ENCODE data around the gene PSKH1.

PSKH1 gene

GRCh38 chr16:67868290-67868689, 24.8 kb upstream of the PSKH1 start:
- no peak for DNase-seq (ENCODE audit: low spot score)

GRCh38 chr16:67869653-67870052, 23.4 kb upstream of the PSKH1 start:
- no peak for DNase-seq (ENCODE audit: low spot score)

GRCh38 chr16:67871256-67871655, 21.8 kb upstream of the PSKH1 start:
- DNase-seq (ENCODE audit: low spot score), result no peak

- no peak for DNase-seq (ENCODE audit: low spot score)
Measured at GRCh38 chr16:67872131-67872630, 20.9 kb upstream of the PSKH1 start.

GRCh38 chr16:67872631-67873434, 20.2 kb upstream of the PSKH1 start, which contains the start of gene EDC4:
Gene EDC4 (plus strand): TSS chr16:67873052. CDS start chr16:67873262, 210 bp downstream.
- DNase-seq (ENCODE audit: low spot score), result peak; percentile 73

- DNase-seq (ENCODE audit: low spot score), result no peak
Measured at GRCh38 chr16:67873435-67874370, 19.4 kb upstream of the PSKH1 start.

GRCh38 chr16:67874372-67874771, 18.7 kb upstream of the PSKH1 start:
- no peak for DNase-seq (ENCODE audit: low spot score)

- DNase-seq (ENCODE audit: low spot score), result no peak
Measured at GRCh38 chr16:67877064-67877463, 16.0 kb upstream of the PSKH1 start.

GRCh38 chr16:67878232-67878631, 14.8 kb upstream of the PSKH1 start:
- no peak for DNase-seq (ENCODE audit: low spot score)

GRCh38 chr16:67878846-67879245, 14.2 kb upstream of the PSKH1 start:
- DNase-seq (ENCODE audit: low spot score), result no peak

GRCh38 chr16:67879462-67879861, 13.6 kb upstream of the PSKH1 start:
- DNase-seq (ENCODE audit: low spot score), result no peak

- no peak for DNase-seq (ENCODE audit: low spot score)
Measured at GRCh38 chr16:67879936-67880335, 13.1 kb upstream of the PSKH1 start.

- no peak for DNase-seq (ENCODE audit: low spot score)
Measured at GRCh38 chr16:67880584-67880983, 12.5 kb upstream of the PSKH1 start.

- no peak for DNase-seq (ENCODE audit: low spot score)
Measured at GRCh38 chr16:67881621-67882161, 11.4 kb upstream of the PSKH1 start.

- DNase-seq (ENCODE audit: low spot score), result no peak
Measured at GRCh38 chr16:67882374-67883145, 10.5 kb upstream of the PSKH1 start.

GRCh38 chr16:67883146-67883871, 9.7 kb upstream of the PSKH1 start:
- no peak for DNase-seq (ENCODE audit: low spot score)

GRCh38 chr16:67883872-67884261, 9.2 kb upstream of the PSKH1 start:
- DNase-seq (ENCODE audit: low spot score), result no peak

- DNase-seq (ENCODE audit: low spot score), result no peak
Measured at GRCh38 chr16:67884684-67885083, 8.4 kb upstream of the PSKH1 start, which contains the start of gene NRN1L. Gene NRN1L (plus strand): TSS chr16:67884885. CDS start chr16:67884904, 19 bp downstream.

- no peak for DNase-seq (ENCODE audit: low spot score)
Measured at GRCh38 chr16:67885545-67885944, 7.5 kb upstream of the PSKH1 start.

- no peak for DNase-seq (ENCODE audit: low spot score)
Measured at GRCh38 chr16:67885976-67886375, 7.1 kb upstream of the PSKH1 start.

- no peak for DNase-seq (ENCODE audit: low spot score)
Measured at GRCh38 chr16:67886387-67886786, 6.7 kb upstream of the PSKH1 start.
